IMR-90 (cell line): ENCODE measurements around the gene CDH23. TPM values are rescaled to one million over a fixed set of nuclear protein-coding genes. Genes with fewer than 3 reads are reported as not detected.
A peak's percentile ranks its signal among the peaks of the same experiment; 100 is the strongest.

Source experiments
- ATAC-seq: fragments of 200-7000 bp; cut with Tn5 transposase; 2 replicates; pipeline ENCODE4 v1.9.1; 2020; ENCODE audit warnings: low read depth, mild to moderate bottlenecking, moderate library complexity
- BruUV-seq: library from RNA; stranded (reverse); fragments of 400-500 nt; replicated peaks from 2 replicates; lab custom pipeline; 2021; lab: Mats Ljungman, UMichigan
- CTCF ChIA-PET: fragments of 300-600 bp; formaldehyde crosslinking; extraction: SDS; loops from one replicate; lab custom pipeline; 2021; ENCODE audit warnings: antibody characterized with exemption; lab: Yijun Ruan, JAX
- POLR2A ChIA-PET: fragments of 300-600 bp; sonication (Branson Sonifier 250); formaldehyde crosslinking; loops from one replicate; lab custom pipeline; 2022; ENCODE audit warnings: antibody characterized with exemption; ENCODE audit not compliant: unreplicated experiment; lab: Charles Lee
- DNase-seq: peaks from one replicate; pipeline ENCODE4 v3.0.0; 2013
- H2AFZ ChIP-seq: replicated peaks from 2 replicates; pipeline ENCODE3; 2013; ENCODE audit warnings: low read length, mild to moderate bottlenecking; ENCODE audit not compliant: poor library complexity
- H2AK5ac ChIP-seq: 2 replicates; pipeline ENCODE4 v1.6.1; 2013; ENCODE audit warnings: low read depth, low read length, inconsistent platforms
- H2AK9ac ChIP-seq: replicated peaks from 2 replicates; pipeline ENCODE3; 2013; ENCODE audit warnings: mild to moderate bottlenecking, low read depth, low read length, moderate library complexity; ENCODE audit not compliant: poor library complexity
- H2BK120ac ChIP-seq: 2 replicates; pipeline ENCODE4 v1.6.1; 2013; ENCODE audit warnings: low read depth, low read length, inconsistent platforms
- H2BK15ac ChIP-seq: 3 replicates; pipeline ENCODE4 v1.6.1; 2013; ENCODE audit warnings: low read depth, low read length, inconsistent platforms
- H2BK20ac ChIP-seq: 2 replicates; pipeline ENCODE4 v1.6.1; 2013; ENCODE audit warnings: low read depth, mild to moderate bottlenecking, inconsistent platforms, low read length, moderate library complexity
- H2BK5ac ChIP-seq: 2 replicates; pipeline ENCODE4 v1.6.1; 2013; ENCODE audit warnings: mild to moderate bottlenecking, low read depth, low read length, inconsistent platforms; ENCODE audit not compliant: poor library complexity, severe bottlenecking
- H3K14ac ChIP-seq: replicated peaks from 2 replicates; pipeline ENCODE4 v1.6.1; 2013; ENCODE audit warnings: low read depth, low read length, inconsistent platforms
- H3K18ac ChIP-seq: 2 replicates; pipeline ENCODE4 v1.6.1; 2013; ENCODE audit warnings: low read depth, low read length, control low read depth
- H3K23ac ChIP-seq: 2 replicates; pipeline ENCODE4 v1.6.1; 2013; ENCODE audit warnings: low read depth, low read length, inconsistent platforms
- H3K27ac ChIP-seq: 2 replicates; pipeline ENCODE4 v1.5.1; 2013; ENCODE audit warnings: mild to moderate bottlenecking, control low read depth, low read length; ENCODE audit not compliant: insufficient read depth
- H3K27me3 ChIP-seq: 2 replicates; pipeline ENCODE4 v1.6.1; 2013; ENCODE audit warnings: low read length; ENCODE audit not compliant: control insufficient read depth, insufficient read depth
- H3K36me3 ChIP-seq: 2 replicates; pipeline ENCODE4 v1.6.1; 2013; ENCODE audit warnings: low read length, mixed read lengths; ENCODE audit not compliant: control insufficient read depth, insufficient read depth
- H3K4ac ChIP-seq: 2 replicates; pipeline ENCODE4 v1.6.1; 2013; ENCODE audit warnings: low read depth, low read length, inconsistent platforms
- H3K4me1 ChIP-seq: 2 replicates; pipeline ENCODE4 v1.6.1; 2013; ENCODE audit warnings: low read length, mixed read lengths; ENCODE audit not compliant: control insufficient read depth, insufficient read depth
- H3K4me2 ChIP-seq: 2 replicates; pipeline ENCODE4 v1.6.1; 2013; ENCODE audit warnings: low read depth, mild to moderate bottlenecking, control low read depth, low read length, moderate library complexity
- H3K4me3 ChIP-seq: 2 replicates; pipeline ENCODE4 v1.5.1; 2013; ENCODE audit warnings: low read depth, mild to moderate bottlenecking, control low read depth, low read length, moderate library complexity; ENCODE audit not compliant: insufficient read depth
- H3K56ac ChIP-seq: 2 replicates; pipeline ENCODE4 v1.6.1; 2013; ENCODE audit warnings: low read length, inconsistent platforms; ENCODE audit not compliant: insufficient read depth; ENCODE audit errors: extremely low read depth
- H3K79me1 ChIP-seq, 2 experiments: 2 replicates each; pipeline ENCODE4 v1.6.1; 2013; ENCODE audit warnings: low read length in 2 of 2, inconsistent platforms in 1 of 2, low read depth in 1 of 2
- H3K9ac ChIP-seq: 2 replicates; pipeline ENCODE4 v1.6.1; 2013; ENCODE audit warnings: low read depth, low read length, control low read depth
- H3K9me1 ChIP-seq: 2 replicates; pipeline ENCODE4 v1.6.1; 2013; ENCODE audit warnings: low read length, inconsistent platforms; ENCODE audit not compliant: insufficient read depth
- H3K9me3 ChIP-seq: 2 replicates; pipeline ENCODE4 v1.6.1; 2013; ENCODE audit warnings: low read length; ENCODE audit not compliant: control insufficient read depth, insufficient read depth
- H4K20me1 ChIP-seq: 2 replicates; pipeline ENCODE4 v1.6.1; 2013; ENCODE audit warnings: low read length, inconsistent platforms; ENCODE audit not compliant: insufficient read depth
- H4K5ac ChIP-seq: 2 replicates; pipeline ENCODE4 v1.6.1; 2013; ENCODE audit warnings: mild to moderate bottlenecking, low read depth, low read length, control low read depth
- H4K8ac ChIP-seq, 2 experiments: 2 replicates each; pipeline ENCODE4 v1.6.1; 2013; ENCODE audit warnings: low read depth in 2 of 2, low read length in 2 of 2, control low read depth in 1 of 2, inconsistent platforms in 1 of 2
- H4K91ac ChIP-seq: 2 replicates; pipeline ENCODE4 v1.6.1; 2013; ENCODE audit warnings: low read depth, low read length, inconsistent platforms; ENCODE audit not compliant: insufficient read depth
- CEBPB ChIP-seq: IDR thresholded peaks from 2 replicates; pipeline ENCODE4 v1.6.1; 2012; ENCODE audit warnings: low read depth, low read length, improper control_type of control experiment
- MAZ ChIP-seq: IDR thresholded peaks from 2 replicates; pipeline ENCODE4 v1.6.1; 2012; ENCODE audit warnings: low read depth, mild to moderate bottlenecking, low read length, improper control_type of control experiment, moderate library complexity, borderline replicate concordance
- MXI1 ChIP-seq: IDR thresholded peaks from 2 replicates; pipeline ENCODE4 v1.6.1; 2012; ENCODE audit warnings: low read depth, mild to moderate bottlenecking, low read length, moderate library complexity, borderline replicate concordance
- RAD21 ChIP-seq: IDR thresholded peaks from 2 replicates; pipeline ENCODE4 v1.6.1; 2012; ENCODE audit warnings: low read length, improper control_type of control experiment
- RCOR1 ChIP-seq: IDR thresholded peaks from 2 replicates; pipeline ENCODE4 v1.6.1; 2012; ENCODE audit warnings: mild to moderate bottlenecking, low read length, improper control_type of control experiment; ENCODE audit not compliant: insufficient replicate concordance
- RFX5 ChIP-seq: IDR thresholded peaks from 2 replicates; pipeline ENCODE4 v1.8.0; 2012; ENCODE audit warnings: low read depth, mild to moderate bottlenecking, low read length, moderate library complexity
- SMC3 ChIP-seq: fragments of 150-350 bp; IDR thresholded peaks from 2 replicates; pipeline ENCODE4 v1.6.1; 2016; ENCODE audit warnings: low read depth, mild to moderate bottlenecking, antibody characterized with exemption, low read length, moderate library complexity
- USF2 ChIP-seq: fragments of 150-350 bp; IDR thresholded peaks from 2 replicates; pipeline ENCODE4 v1.6.1; 2017; ENCODE audit warnings: mild to moderate bottlenecking, antibody characterized with exemption, low read length, low read depth
- WGBS, 2 experiments: methylation state at CpG; one replicate each; pipeline versions ENCODE4 v1.1.5 to v1.1.7; 2013; ENCODE audit warnings: missing lambda C conversion rate in 2 of 2; ENCODE audit not compliant: insufficient read length in 1 of 2; ENCODE audit errors: extremely low coverage in 2 of 2; 5-methylcytosine and 5-hydroxymethylcytosine counted together
- dilution Hi-C: fragments of 300-500 bp; cut with HindIII; formaldehyde crosslinking; loops from one replicate; pipeline ENCODE4 v1.14.3; 2018; ENCODE audit warnings: low sequenced_read_pairs; ENCODE audit not compliant: unreplicated experiment
- in situ Hi-C: fragments of 300-500 bp; cut with MboI; formaldehyde crosslinking; loops from 3 replicates; pipeline ENCODE4 v1.14.3; 2019; ENCODE audit warnings: low sequenced_read_pairs, inconsistent platforms, mixed read lengths
- intact Hi-C: fragments of 100-400 bp; cut with micrococcal nuclease; formaldehyde crosslinking; loops from 2 replicates; pipeline ENCODE4 v1.10.0; 2022
- polyA plus RNA-seq, 3 experiments: library from polyadenylated mRNA; depleted of rRNA; stranded (reverse); fragments of >200 nt; gene quantifications; 2 replicates each; pipeline ENCODE4 v1.2.3, GENCODE V29; 2012; ENCODE audit warnings: low replicate concordance in 1 of 3
- total RNA-seq: library from RNA; depleted of rRNA; stranded (reverse); fragments of >200 nt; gene quantifications from 2 replicates; pipeline ENCODE4 v1.2.3, GENCODE V29; 2012

CDH23 gene
- total and polyA plus RNA-seq, 2 of the 4 experiments (the other 2 are of a cell fraction) = under 0.01 to 0.03 TPM

- TF ChIP-seq SMC3 (no peak), MAZ (no peak)
Observed at GRCh38 chr10:71838264-71839211, 441.8 kb downstream of the CDH23 start (continued).

GRCh38 chr10:71840177-71840957, 443.6 kb downstream of the CDH23 start:
- Histone ChIP-seq H2AK5ac (no peak overlapping the region), H2BK120ac (no peak overlapping the region), H3K27ac (no peak overlapping the region), H2AK9ac (no peak overlapping the region), H3K4me3 (no peak overlapping the region), H3K9ac (no peak overlapping the region), H3K9me3 (no peaks in the 10 kb centered on the region), H3K14ac (no peak overlapping the region), H3K36me3 (peaks cover 8% of the 10 kb centered on the region; the same call in 1 of the 2 replicates), H3K27me3 (no peaks in the 10 kb centered on the region), H4K8ac (no peak overlapping the region), H3K4ac (no peak overlapping the region), H3K56ac (no peak overlapping the region), H4K91ac (no peak overlapping the region), H4K20me1 (peaks cover 99% of the 10 kb centered on the region), H2BK5ac (no peak overlapping the region), H2AFZ (no peak overlapping the region), H4K5ac (no peak overlapping the region), H2BK20ac (no peak overlapping the region), H3K18ac (no peak overlapping the region), H3K4me2 (no peak overlapping the region; the same call in 1 of the 2 replicates), H3K79me1 (peaks cover 35 to 90% of the 10 kb centered on the region in 2 experiments), H2BK15ac (no peak overlapping the region), H3K23ac (no peak overlapping the region), H3K4me1 (peaks cover 25% of the 10 kb centered on the region), H3K9me1 (peaks cover 38% of the 10 kb centered on the region)
- peak; percentile 86 for ATAC-seq
- intact Hi-C loops = loop anchor here (1.0 to 5.0 kb wide), 2 partner anchors 11 to 47 kb away; partner anchors contain the start of gene PSAP
- dilution Hi-C loops = no loop called here
- BruUV-seq = no TSS peak
- POLR2A ChIA-PET = interaction anchor here (1.6 kb wide), 1 partner anchor 11 kb away, joined by 5 read pairs; the partner anchor contains the start of gene PSAP
- TF ChIP-seq RAD21 = no peak
- TF ChIP-seq RFX5 = peak; percentile 71; the same call in 1 of the 2 replicates
- no peak for TF ChIP-seq USF2
- peak; percentile 53; the same call in 1 of the 2 replicates for TF ChIP-seq CEBPB
- TF ChIP-seq MXI1 = peak; percentile 81; the same call in 1 of the 2 replicates
- peak; percentile 45 for TF ChIP-seq RCOR1
- in situ Hi-C loops = no loop called here
- CTCF ChIA-PET = interaction anchor here (0.6 to 0.9 kb wide), 2 partner anchors 38 to 115 kb away, joined by 3 to 4 read pairs; no protein-coding TSS in a partner anchor
- DNase-seq = peak; percentile 96
- no CpG with 5 or more reads among the region's 6 CpGs for whole genome bisulfite sequencing, 2 experiments
